ENCODE results near the gene CTSF.
A peak's percentile ranks its signal among the peaks of the same experiment; 100 is the strongest.
"Not testable (repeated sequence)": the region's sequence is repeated elsewhere in the genome, so short reads cannot be mapped to it uniquely, and the experiment has no call there.

CTSF gene

GRCh38 chr11:66568124-66568916 is at the start of gene CTSF:
CTSF (minus strand) TSS chr11:66568606; CDS start chr11:66568486, 120 bp downstream.
- DNase-seq (ENCODE audit: low spot score): peak; percentile 100

GRCh38 chr11:66617155-66617834 is 48.9 kb upstream of the CTSF start:
- DNase-seq (ENCODE audit: low spot score): no peak

- peak; percentile 100 for DNase-seq (ENCODE audit: low spot score)
Observed at GRCh38 chr11:66616379-66617154, 48.2 kb upstream of the CTSF start, which contains the start of gene RBM14. RBM14 (plus strand) TSS chr11:66616630; CDS start chr11:66616721, 91 bp downstream.

- no peak for DNase-seq (ENCODE audit: low spot score)
Observed at GRCh38 chr11:66614073-66614472, 45.7 kb upstream of the CTSF start.

GRCh38 chr11:66612458-66612857 is 44.1 kb upstream of the CTSF start:
- no peak for DNase-seq (ENCODE audit: low spot score)

- no peak for DNase-seq (ENCODE audit: low spot score)
Observed at GRCh38 chr11:66609721-66610617, 41.6 kb upstream of the CTSF start.

- DNase-seq (ENCODE audit: low spot score): peak; percentile 84
Observed at GRCh38 chr11:66607126-66607834, 38.9 kb upstream of the CTSF start.

GRCh38 chr11:66606608-66607007 is 38.2 kb upstream of the CTSF start:
- not testable (repeated sequence) for DNase-seq (ENCODE audit: low spot score)

GRCh38 chr11:66604155-66604554 is 35.7 kb upstream of the CTSF start:
- no peak for DNase-seq (ENCODE audit: low spot score)

- DNase-seq (ENCODE audit: low spot score): no peak
Observed at GRCh38 chr11:66603072-66603471, 34.7 kb upstream of the CTSF start.

GRCh38 chr11:66600631-66601233 is 32.3 kb upstream of the CTSF start:
- DNase-seq (ENCODE audit: low spot score): no peak

- no peak for DNase-seq (ENCODE audit: low spot score)
Observed at GRCh38 chr11:66600219-66600618, 31.8 kb upstream of the CTSF start.

- no peak for DNase-seq (ENCODE audit: low spot score)
Observed at GRCh38 chr11:66598993-66599392, 30.6 kb upstream of the CTSF start.

- DNase-seq (ENCODE audit: low spot score): peak; percentile 39
Observed at GRCh38 chr11:66595245-66595904, 27.0 kb upstream of the CTSF start.

- DNase-seq (ENCODE audit: low spot score): peak; percentile 65
Observed at GRCh38 chr11:66593650-66594049, 25.2 kb upstream of the CTSF start.

- no peak for DNase-seq (ENCODE audit: low spot score)
Observed at GRCh38 chr11:66593303-66593635, 24.9 kb upstream of the CTSF start.

- DNase-seq (ENCODE audit: low spot score): peak; percentile 100
Observed at GRCh38 chr11:66592457-66593302, 24.3 kb upstream of the CTSF start, which contains the start of the genes CCDC87 and CCS. CCDC87 (minus strand) TSS chr11:66593063; CDS start chr11:66593015, 48 bp downstream. CCS (plus strand) TSS chr11:66593185; CDS start chr11:66593262, 77 bp downstream.

- peak; percentile 84 for DNase-seq (ENCODE audit: low spot score)
Observed at GRCh38 chr11:66591175-66591574, 22.8 kb upstream of the CTSF start.
